AG20443 (cell line): ENCODE results near the gene RAB44.
"Not testable (repeated sequence)": the region's sequence is repeated elsewhere in the genome, so short reads cannot be mapped to it uniquely, and the experiment has no call there.

Source experiments
- DNase-seq: peaks from one replicate; pipeline ENCODE4 v3.0.0; 2012; ENCODE audit warnings: low spot score, mixed read lengths

The RAB44 gene

GRCh38 chr6:36697481-36697903, at the start of gene RAB44:
Gene RAB44 (plus strand): TSS chr6:36697826. CDS start chr6:36704236, 6,410 bp downstream.
- no peak for DNase-seq

- no peak for DNase-seq
These were observed 48.5 kb upstream of the RAB44 start for GRCh38 chr6:36649086-36649485.

GRCh38 chr6:36649701-36650484, 47.7 kb upstream of the RAB44 start:
- DNase-seq = no peak

- no peak for DNase-seq
These were observed 46.7 kb upstream of the RAB44 start for GRCh38 chr6:36650848-36651478.

- no peak for DNase-seq
These were observed 45.8 kb upstream of the RAB44 start for GRCh38 chr6:36651659-36652379.

- not testable (repeated sequence) for DNase-seq
These were observed 43.2 kb upstream of the RAB44 start for GRCh38 chr6:36654469-36654868.

GRCh38 chr6:36655085-36655724, 42.4 kb upstream of the RAB44 start:
- DNase-seq = no peak

GRCh38 chr6:36656441-36656840, 41.2 kb upstream of the RAB44 start:
- no peak for DNase-seq

- DNase-seq = no peak
These were observed 40.4 kb upstream of the RAB44 start for GRCh38 chr6:36657271-36657670.

- DNase-seq = peak; percentile 44
These were observed 39.6 kb upstream of the RAB44 start for GRCh38 chr6:36657942-36658544.

GRCh38 chr6:36659271-36659670, 38.4 kb upstream of the RAB44 start:
- DNase-seq = peak; percentile 89

GRCh38 chr6:36660771-36661471, 36.7 kb upstream of the RAB44 start:
- peak; percentile 86 for DNase-seq

GRCh38 chr6:36662380-36662779, 35.2 kb upstream of the RAB44 start:
- DNase-seq = no peak

GRCh38 chr6:36662827-36663256, 34.8 kb upstream of the RAB44 start:
- DNase-seq = no peak

GRCh38 chr6:36663504-36664446, 33.9 kb upstream of the RAB44 start:
- DNase-seq = no peak

GRCh38 chr6:36665180-36665579, 32.4 kb upstream of the RAB44 start:
- no peak for DNase-seq

- no peak for DNase-seq
These were observed 31.3 kb upstream of the RAB44 start for GRCh38 chr6:36666287-36666686.

GRCh38 chr6:36666826-36667591, 30.6 kb upstream of the RAB44 start:
- peak; percentile 92 for DNase-seq

- DNase-seq = no peak
These were observed 29.0 kb upstream of the RAB44 start for GRCh38 chr6:36668591-36668990.
